Activated CD4-positive, alpha-beta T cell treated with anti-CD3 and anti-CD28 coated beads for 36 hours (primary cell): ENCODE data around the gene VCAN. TPM values are rescaled to one million over a fixed set of nuclear protein-coding genes. Genes with fewer than 3 reads are reported as not detected.

Source experiments
- ATAC-seq: fragments of 200-7000 bp; cut with Tn5 transposase; one replicate; pipeline ENCODE4 v1.10.0; 2021; ENCODE audit warnings: mild to moderate bottlenecking, moderate library complexity
- CTCF ChIA-PET: fragments of 350-600 bp; sonication (Branson Sonifier 250); formaldehyde crosslinking; loops from one replicate; lab custom pipeline; 2021; ENCODE audit warnings: antibody characterized with exemption; lab: Charles Lee
- POLR2A ChIA-PET: fragments of 350-600 bp; sonication (Branson Sonifier 250); formaldehyde crosslinking; loops from one replicate; lab custom pipeline; 2021; ENCODE audit warnings: antibody characterized with exemption, inconsistent platforms; lab: Charles Lee
- DNase-seq: peaks from one replicate; pipeline ENCODE4 v3.0.0-alpha.2; 2020
- H3K27ac Mint-ChIP-seq: one replicate; pipeline ENCODE4 v1.8.0; 2021; ENCODE audit warnings: mixed read lengths
- H3K27me3 Mint-ChIP-seq: one replicate; pipeline ENCODE4 v1.8.0; 2021; ENCODE audit warnings: mixed read lengths
- H3K36me3 Mint-ChIP-seq: one replicate; pipeline ENCODE4 v1.8.0; 2021; ENCODE audit warnings: low read depth, mixed read lengths
- H3K4me1 Mint-ChIP-seq: one replicate; pipeline ENCODE4 v1.8.0; 2021; ENCODE audit warnings: mixed read lengths
- H3K4me3 Mint-ChIP-seq: one replicate; pipeline ENCODE4 v1.8.0; 2021; ENCODE audit warnings: mild to moderate bottlenecking, moderate library complexity, mixed read lengths
- H3K9me3 Mint-ChIP-seq: one replicate; pipeline ENCODE4 v1.8.0; 2021; ENCODE audit warnings: low read depth, mixed read lengths
- intact Hi-C, 2 experiments: fragments of 100-400 bp; cut with DNase I in 1 of 2; cut with micrococcal nuclease in 1 of 2; formaldehyde crosslinking; loops; one replicate each; pipeline versions ENCODE4 v1.14.2 to v1.15.1; 2022 to 2024; cut with DNase I, micrococcal nuclease
- total RNA-seq, 2 experiments: library from RNA; stranded (reverse); gene quantifications; one replicate each; pipeline ENCODE4 v1.2.3, GENCODE V29; 2021

VCAN gene
- total RNA-seq, 2 experiments from 2014 or later = not detected

DNA sequence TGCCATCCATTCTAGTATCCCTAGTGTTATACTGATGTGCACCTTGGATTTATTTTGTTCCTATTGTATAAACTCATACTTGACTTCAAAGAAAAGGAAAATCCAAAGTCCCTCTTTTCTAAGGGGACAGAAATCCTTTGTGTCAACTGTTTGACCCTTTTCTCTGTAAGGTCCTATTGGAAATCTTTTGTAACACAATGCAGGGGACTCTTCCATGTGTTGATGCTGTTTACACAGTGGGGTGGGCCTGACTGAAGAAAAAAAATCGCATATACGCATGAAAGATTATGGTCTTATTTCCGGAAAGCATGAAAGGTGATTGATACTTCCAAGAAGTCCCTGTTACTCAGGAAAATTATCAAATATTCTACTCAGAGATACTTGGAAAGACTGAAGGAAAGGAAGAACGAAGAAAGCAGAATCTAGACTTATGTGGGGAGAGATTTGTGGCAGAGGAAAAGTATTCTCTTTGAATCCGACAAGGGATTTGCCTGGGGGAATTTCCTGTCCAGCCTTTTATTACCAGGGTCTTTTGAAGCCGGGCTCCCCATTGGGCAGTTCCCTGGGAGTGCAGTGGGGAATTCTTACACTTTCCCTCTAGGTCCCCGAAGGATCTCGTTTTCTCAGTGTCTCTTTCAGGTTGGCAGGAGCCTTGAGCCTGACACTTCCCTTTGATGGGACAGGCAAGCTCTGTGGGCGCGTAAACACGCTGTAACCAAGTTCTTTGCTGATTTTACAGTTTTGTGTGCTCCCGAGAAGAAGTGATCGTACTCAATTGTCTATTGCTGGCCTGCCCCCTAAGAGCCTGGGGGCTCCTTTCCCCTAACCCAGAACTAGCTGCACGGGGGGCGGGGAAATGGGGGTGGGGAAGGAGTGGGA, 779 bp upstream of the VCAN start:
- peaks cover 65% of the 10 kb centered on the region for H3K27me3 Mint-ChIP-seq
- DNase-seq = no peak
- H3K4me1 Mint-ChIP-seq = peaks cover 38% of the 10 kb centered on the region
- CTCF ChIA-PET = no interaction called here
- H3K27ac Mint-ChIP-seq = no peak overlapping the region
- no peaks in the 10 kb centered on the region for H3K36me3 Mint-ChIP-seq
- intact Hi-C loops = loop anchor here (5.0 to 10.0 kb wide), 2 partner anchors 92 to 1116 kb away; no protein-coding TSS in a partner anchor
- H3K9me3 Mint-ChIP-seq = no peaks in the 10 kb centered on the region
- ATAC-seq = no peak
- no peak overlapping the region for H3K4me3 Mint-ChIP-seq
- POLR2A ChIA-PET = no interaction called here

DNA sequence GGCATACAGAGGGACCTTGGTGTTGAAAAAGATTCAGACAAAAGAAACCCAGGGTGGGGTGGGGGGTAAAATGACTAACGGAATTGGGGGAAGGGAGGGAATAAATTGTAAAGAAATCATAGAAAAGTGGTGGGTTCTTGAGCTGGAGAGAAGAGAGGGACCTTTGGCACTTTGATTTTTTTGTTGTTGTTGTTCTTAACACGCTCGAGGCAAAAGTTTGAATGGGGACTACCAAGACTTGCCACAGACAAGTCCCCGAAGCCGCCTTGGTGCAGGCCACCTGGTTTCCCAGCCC, 616 bp downstream of the VCAN start:
- ATAC-seq (no peak), DNase-seq (no peak)
- no peak overlapping the region for H3K27ac Mint-ChIP-seq
- POLR2A ChIA-PET = interaction anchor here (0.6 kb wide), 1 partner anchor 1119 kb away, joined by 4 read pairs; no protein-coding TSS in a partner anchor
- CTCF ChIA-PET = interaction anchor here (0.6 to 0.7 kb wide), 2 partner anchors 18 to 272 kb away, joined by 3 read pairs; no protein-coding TSS in a partner anchor
- no peaks in the 10 kb centered on the region for H3K36me3 Mint-ChIP-seq
- peak overlapping the region; percentile 75 for H3K4me3 Mint-ChIP-seq
- H3K4me1 Mint-ChIP-seq = peaks cover 38% of the 10 kb centered on the region
- intact Hi-C loops = loop anchor here (2.0 to 10.0 kb wide), 4 partner anchors 90 to 1119 kb away; partner anchors contain the start of genes TMEM167A (in 1 of the 2) and XRCC4 (in 1 of the 2)
- peaks cover 64% of the 10 kb centered on the region for H3K27me3 Mint-ChIP-seq
- no peaks in the 10 kb centered on the region for H3K9me3 Mint-ChIP-seq

GRCh38 chr5:83472508-83473345, 1.2 kb downstream of the VCAN start:
- ATAC-seq (peak; percentile 67), DNase-seq (peak; percentile 54)
- H3K27ac Mint-ChIP-seq = no peak overlapping the region
- H3K4me1 Mint-ChIP-seq = peaks cover 38% of the 10 kb centered on the region
- ChIA-PET CTCF (interaction anchor here (0.7 kb wide), 1 partner anchor 18 kb away, joined by 3 read pairs; no protein-coding TSS in a partner anchor), POLR2A (interaction anchor here (0.6 kb wide), 1 partner anchor 1120 kb away, joined by 4 read pairs; no protein-coding TSS in a partner anchor)
- H3K36me3 Mint-ChIP-seq = no peaks in the 10 kb centered on the region
- H3K27me3 Mint-ChIP-seq = peaks cover 61% of the 10 kb centered on the region
- peak overlapping the region; percentile 75 for H3K4me3 Mint-ChIP-seq
- no peaks in the 10 kb centered on the region for H3K9me3 Mint-ChIP-seq
- intact Hi-C loops = loop anchor here (1.0 to 10.0 kb wide), 6 partner anchors 90 to 1120 kb away; partner anchors contain the start of genes TMEM167A (in 2 of the 2) and XRCC4 (in 2 of the 2)

- intact Hi-C loops = loop anchor here (1.0 to 10.0 kb wide), 6 partner anchors 89 to 1121 kb away; partner anchors contain the start of genes TMEM167A (in 2 of the 2) and XRCC4 (in 2 of the 2)
- ChIA-PET POLR2A (no interaction called here), CTCF (no interaction called here)
- peaks cover 58% of the 10 kb centered on the region for H3K27me3 Mint-ChIP-seq
- ATAC-seq = peak; percentile 69
- no peaks in the 10 kb centered on the region for H3K36me3 Mint-ChIP-seq
- peaks cover 38% of the 10 kb centered on the region for H3K4me1 Mint-ChIP-seq
- H3K9me3 Mint-ChIP-seq = no peaks in the 10 kb centered on the region
- no peak overlapping the region for H3K27ac Mint-ChIP-seq
- DNase-seq = peak; percentile 79
- peak overlapping the region; percentile 75 for H3K4me3 Mint-ChIP-seq
Observed at GRCh38 chr5:83473346-83474160, 2.0 kb downstream of the VCAN start.

DNA sequence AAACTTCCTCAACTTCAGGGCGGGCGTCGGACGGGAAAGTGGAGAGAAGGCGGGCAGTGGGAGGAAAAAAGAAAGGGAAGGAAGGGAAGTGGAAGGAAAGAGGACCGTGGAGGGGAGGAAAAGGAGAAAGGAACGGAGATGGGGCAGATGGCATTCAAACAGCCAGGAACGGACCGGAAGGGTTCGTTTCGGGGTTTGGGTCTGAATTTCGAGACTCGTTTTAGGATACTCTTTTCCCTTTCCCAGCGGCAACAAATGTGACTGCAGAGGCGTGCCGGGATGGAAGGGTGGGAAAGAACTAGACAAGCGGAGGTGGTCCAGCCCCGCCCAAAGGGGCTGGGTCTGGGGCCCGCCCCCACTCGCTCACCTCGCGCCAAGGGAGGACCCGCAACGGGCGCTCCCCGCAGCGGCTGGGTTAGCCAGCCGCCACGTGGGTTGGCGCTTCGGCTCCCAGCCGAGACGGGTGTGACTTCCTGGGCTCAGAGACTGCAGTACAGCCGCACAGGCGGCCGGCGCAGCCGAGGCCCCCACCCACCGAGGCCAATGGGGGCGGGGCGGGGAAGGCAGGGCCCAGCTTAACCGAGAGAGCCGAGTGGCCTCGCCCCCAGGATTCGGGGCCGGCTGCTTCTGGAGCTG, 2.7 kb downstream of the VCAN start:
- intact Hi-C loops = loop anchor here (5.0 to 10.0 kb wide), 2 partner anchors 88 to 1119 kb away; no protein-coding TSS in a partner anchor
- ChIA-PET POLR2A (no interaction called here), CTCF (interaction anchor here (1.4 kb wide), 1 partner anchor 88 kb away, joined by 3 read pairs; no protein-coding TSS in a partner anchor)
- H3K27me3 Mint-ChIP-seq = peaks cover 61% of the 10 kb centered on the region
- H3K9me3 Mint-ChIP-seq = no peaks in the 10 kb centered on the region
- no peaks in the 10 kb centered on the region for H3K36me3 Mint-ChIP-seq
- ATAC-seq (peak; percentile 67), DNase-seq (peak; percentile 68)
- H3K4me1 Mint-ChIP-seq = peaks cover 38% of the 10 kb centered on the region
- no peak overlapping the region for H3K27ac Mint-ChIP-seq
- peak overlapping the region; percentile 75 for H3K4me3 Mint-ChIP-seq

DNA sequence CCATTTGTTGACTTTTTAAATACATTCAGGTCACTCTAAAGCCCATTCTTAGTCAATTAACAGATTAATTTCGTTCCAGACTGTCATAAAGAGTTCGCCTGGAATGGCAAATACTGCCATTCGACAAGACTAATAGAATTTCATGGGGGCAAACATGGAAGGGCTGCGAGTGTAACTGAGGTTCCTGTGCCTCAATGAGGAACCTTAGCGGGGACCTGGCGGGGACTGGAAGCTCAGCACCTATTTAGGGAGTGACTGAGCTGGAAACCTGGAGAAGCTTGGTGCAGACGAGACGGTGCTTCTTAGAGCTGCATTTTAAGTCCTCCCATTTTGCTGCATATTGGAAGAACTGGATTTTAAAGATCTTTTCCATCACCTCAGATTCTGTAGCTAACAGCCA, 3.4 kb downstream of the VCAN start:
- Mint-ChIP-seq H3K4me1 (peaks cover 38% of the 10 kb centered on the region), H3K9me3 (no peaks in the 10 kb centered on the region), H3K27ac (no peak overlapping the region), H3K27me3 (peaks cover 62% of the 10 kb centered on the region), H3K4me3 (peak overlapping the region; percentile 45), H3K36me3 (no peaks in the 10 kb centered on the region)
- POLR2A ChIA-PET = no interaction called here
- no peak for DNase-seq
- no peak for ATAC-seq
- intact Hi-C loops = loop anchor here (5.0 to 10.0 kb wide), 2 partner anchors 87 to 1120 kb away; no protein-coding TSS in a partner anchor
- CTCF ChIA-PET = interaction anchor here (1.4 kb wide), 1 partner anchor 88 kb away, joined by 3 read pairs; no protein-coding TSS in a partner anchor

GRCh38 chr5:83475391-83475863, 3.9 kb downstream of the VCAN start:
- ChIA-PET POLR2A (no interaction called here), CTCF (interaction anchor here (1.4 kb wide), 1 partner anchor 87 kb away, joined by 3 read pairs; no protein-coding TSS in a partner anchor)
- Mint-ChIP-seq H3K27ac (no peak overlapping the region), H3K27me3 (peaks cover 65% of the 10 kb centered on the region), H3K36me3 (no peaks in the 10 kb centered on the region), H3K9me3 (no peaks in the 10 kb centered on the region), H3K4me1 (peaks cover 38% of the 10 kb centered on the region), H3K4me3 (peak overlapping the region; percentile 45)
- DNase-seq (no peak), ATAC-seq (no peak)
- intact Hi-C loops = loop anchor here in 1 of 2 experiments (10.0 kb wide), 1 partner anchor 1121 kb away; no protein-coding TSS in a partner anchor

GRCh38 chr5:83475935-83476814, 4.6 kb downstream of the VCAN start:
- Mint-ChIP-seq H3K4me1 (peaks cover 35% of the 10 kb centered on the region), H3K4me3 (no peak overlapping the region), H3K27me3 (peaks cover 59% of the 10 kb centered on the region), H3K36me3 (no peaks in the 10 kb centered on the region), H3K9me3 (no peaks in the 10 kb centered on the region), H3K27ac (no peak overlapping the region)
- no peak for ATAC-seq
- POLR2A ChIA-PET = no interaction called here
- CTCF ChIA-PET = interaction anchor here (1.0 to 1.4 kb wide), 2 partner anchors 9 to 86 kb away, joined by 3 to 4 read pairs; no protein-coding TSS in a partner anchor
- no peak for DNase-seq
- intact Hi-C loops = loop anchor here in 1 of 2 experiments (10.0 kb wide), 1 partner anchor 1121 kb away; no protein-coding TSS in a partner anchor

DNA sequence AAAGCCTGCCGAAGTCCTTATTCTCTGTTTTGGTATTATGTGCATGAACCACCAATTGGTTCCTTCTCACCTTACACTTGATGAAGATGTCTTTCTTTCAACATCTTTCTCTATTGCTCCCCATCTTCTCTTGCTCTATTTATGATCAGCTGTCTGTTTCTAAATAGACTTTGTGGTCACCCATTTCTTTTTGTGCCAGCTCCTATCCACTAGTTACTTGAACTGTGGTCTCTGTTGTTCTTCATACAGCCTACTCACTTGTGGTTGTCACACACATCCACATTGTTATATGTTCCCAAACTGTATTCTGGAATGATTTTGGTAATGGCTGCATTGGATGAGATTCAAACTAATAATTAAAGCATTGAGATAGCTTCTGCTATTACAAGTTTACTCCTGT, 11.4 kb downstream of the VCAN start:
- Mint-ChIP-seq H3K27ac (no peak overlapping the region), H3K27me3 (peaks cover 31% of the 10 kb centered on the region), H3K4me1 (no peaks in the 10 kb centered on the region), H3K9me3 (no peaks in the 10 kb centered on the region), H3K36me3 (no peaks in the 10 kb centered on the region), H3K4me3 (no peak overlapping the region)
- ChIA-PET CTCF (interaction anchor here (0.6 kb wide), 1 partner anchor 1005 kb away, joined by 4 read pairs; no protein-coding TSS in a partner anchor), POLR2A (no interaction called here)
- intact Hi-C loops = no loop called here
- ATAC-seq (no peak), DNase-seq (no peak)
